C4-2B (cell line): Measurements from ENCODE around the gene TMEM51.

Source experiments
- CTCF ChIP-seq: fragments of 450-650 bp; conservative IDR thresholded peaks from 2 replicates; pipeline ENCODE4 v1.5.1; 2017; ENCODE audit warnings: mild to moderate bottlenecking
- ZFX ChIP-seq: fragments of 450-650 bp; IDR thresholded peaks from 2 replicates; pipeline ENCODE4 v1.6.1; 2017

- TF ChIP-seq CTCF (no peak), ZFX (no peak)
Observed at GRCh38 chr1:15195420-15196052, 42.0 kb downstream of the TMEM51 start.
